Measurements from ENCODE around the gene NLRP14. TPM values are rescaled to one million over a fixed set of nuclear protein-coding genes. Genes with fewer than 3 reads are reported as not detected.

Gene NLRP14
- total and polyA plus RNA-seq, 2 donors (not counting 3 experiments of a cell fraction or from before 2014, with no cell fraction given), result 0.24 to 0.26 TPM

GRCh38 chr11:7057641-7058040, 37.4 kb downstream of the NLRP14 start:
- Histone ChIP-seq H3K4me3 (replicated peaks in 1 of 3; ENCODE audit: insufficient read depth in 1 of 3, low read depth in 1 of 3, low read length in 3 of 3) (no peak overlapping the region), H3K4me2 (ENCODE audit: insufficient read depth, low read length) (peak overlapping the region; percentile 57), H3K36me3 (ENCODE audit: control insufficient read depth in 2 of 2, extremely low read depth in 1 of 2, insufficient read depth in 2 of 2, low read length in 2 of 2) (no peaks in the 10 kb centered on the region), H3K79me2 (ENCODE audit: control insufficient read depth, insufficient read depth, low read length) (no peaks in the 10 kb centered on the region), H3K9ac (replicated peaks; ENCODE audit: extremely low read depth, insufficient read depth, low read length) (peak overlapping the region; percentile 31), H3K27ac (ENCODE audit: insufficient read depth, low read depth, low read length) (peak overlapping the region; percentile 81), H3K9me1 (replicated peaks; ENCODE audit: control insufficient read depth, extremely low read depth, insufficient read depth, low read length) (no peaks in the 10 kb centered on the region), H3K4me1 (ENCODE audit: control insufficient read depth, extremely low read depth, insufficient read depth, low read length) (peaks cover 31% of the 10 kb centered on the region), H3K27me3 (ENCODE audit: control insufficient read depth in 2 of 2, insufficient read depth in 2 of 2, low read length in 2 of 2) (no peaks in the 10 kb centered on the region), H4K20me1 (replicated peaks; ENCODE audit: control insufficient read depth, extremely low read depth, insufficient read depth, low read length) (no peaks in the 10 kb centered on the region), H3K9me3 (replicated peaks; ENCODE audit: control insufficient read depth, insufficient read depth, low read length) (no peaks in the 10 kb centered on the region), H2AFZ (ENCODE audit: low read depth, low read length) (peak overlapping the region; percentile 77)
- ChIA-PET CTCF (interaction anchor here (0.9 to 1.6 kb wide), 5 partner anchors 22 to 245 kb away, joined by 3 to 8 read pairs (median 3); partner anchors contain the start of gene NLRP14), POLR2A (no interaction called here)
- FAIRE-seq (no peak), DNase-seq (ENCODE audit: low read depth, low spot score) (no peak)
- intact Hi-C loops (cut with micrococcal nuclease), result loop anchor here (1.0 to 5.0 kb wide), 3 partner anchors 37 to 920 kb away; partner anchors contain the start of genes NLRP14, ZNF214 and ZNF215
- dilution Hi-C loops (cut with MboI; ENCODE audit: extremely low pct_ligation_motif_present, low sequenced_read_pairs), result no loop called here
- TF ChIP-seq GATA2 (IDR thresholded peaks at IDR 0.05; ENCODE audit: insufficient read depth, insufficient read length, low read depth, low read length) (peak; percentile 29), JUN (IDR thresholded peaks at IDR 0.05; ENCODE audit: borderline replicate concordance, insufficient read depth, insufficient read length, low read depth) (no peak)
- no TSS peak for BruUV-seq (replicated peaks)

GRCh38 chr11:7060868-7061267, 40.6 kb downstream of the NLRP14 start:
- dilution Hi-C loops (cut with MboI; ENCODE audit: extremely low pct_ligation_motif_present, low sequenced_read_pairs) (no loop called here), intact Hi-C loops (cut with micrococcal nuclease) (no loop called here)
- Histone ChIP-seq H3K4me1 (ENCODE audit: control insufficient read depth, extremely low read depth, insufficient read depth, low read length) (peaks cover 27% of the 10 kb centered on the region), H3K4me3 (replicated peaks in 1 of 3; ENCODE audit: insufficient read depth in 1 of 3, low read depth in 1 of 3, low read length in 3 of 3) (no peak overlapping the region), H3K4me2 (ENCODE audit: insufficient read depth, low read length) (no peak overlapping the region), H3K27me3 (ENCODE audit: control insufficient read depth in 2 of 2, insufficient read depth in 2 of 2, low read length in 2 of 2) (no peaks in the 10 kb centered on the region), H3K9me3 (replicated peaks; ENCODE audit: control insufficient read depth, insufficient read depth, low read length) (no peaks in the 10 kb centered on the region), H3K36me3 (ENCODE audit: control insufficient read depth in 2 of 2, extremely low read depth in 1 of 2, insufficient read depth in 2 of 2, low read length in 2 of 2) (no peaks in the 10 kb centered on the region), H4K20me1 (replicated peaks; ENCODE audit: control insufficient read depth, extremely low read depth, insufficient read depth, low read length) (no peaks in the 10 kb centered on the region), H3K27ac (ENCODE audit: insufficient read depth, low read depth, low read length) (no peak overlapping the region), H3K9me1 (replicated peaks; ENCODE audit: control insufficient read depth, extremely low read depth, insufficient read depth, low read length) (no peaks in the 10 kb centered on the region), H2AFZ (ENCODE audit: low read depth, low read length) (no peak overlapping the region), H3K79me2 (ENCODE audit: control insufficient read depth, insufficient read depth, low read length) (no peaks in the 10 kb centered on the region), H3K9ac (replicated peaks; ENCODE audit: extremely low read depth, insufficient read depth, low read length) (no peak overlapping the region)
- DNase-seq (ENCODE audit: low read depth, low spot score) (peak; percentile 68), FAIRE-seq (no peak)
- BruUV-seq (replicated peaks), result no TSS peak
- CTCF ChIA-PET, result no interaction called here
- peak; percentile 40 for TF ChIP-seq JUN (IDR thresholded peaks at IDR 0.05; ENCODE audit: borderline replicate concordance, insufficient read depth, insufficient read length, low read depth)
- TF ChIP-seq FOS (IDR thresholded peaks at IDR 0.05; ENCODE audit: borderline replicate concordance, insufficient read depth, low read length), result peak; percentile 65
- TF ChIP-seq POLR2A (IDR thresholded peaks at IDR 0.05; ENCODE audit: low read depth, low read length), result no peak
- POLR2A ChIA-PET, result no interaction called here
